Activated CD4-positive, alpha-beta T cell treated with anti-CD3 and anti-CD28 coated beads, Interleukin-2, amount 50 U/mL, for 48 hours (primary cell): ENCODE data around the gene TBC1D4.

Experiments
- DNase-seq, 2 experiments: peaks; one replicate each; pipeline ENCODE4 v3.0.0-alpha.2; 2020

Gene TBC1D4

DNA sequence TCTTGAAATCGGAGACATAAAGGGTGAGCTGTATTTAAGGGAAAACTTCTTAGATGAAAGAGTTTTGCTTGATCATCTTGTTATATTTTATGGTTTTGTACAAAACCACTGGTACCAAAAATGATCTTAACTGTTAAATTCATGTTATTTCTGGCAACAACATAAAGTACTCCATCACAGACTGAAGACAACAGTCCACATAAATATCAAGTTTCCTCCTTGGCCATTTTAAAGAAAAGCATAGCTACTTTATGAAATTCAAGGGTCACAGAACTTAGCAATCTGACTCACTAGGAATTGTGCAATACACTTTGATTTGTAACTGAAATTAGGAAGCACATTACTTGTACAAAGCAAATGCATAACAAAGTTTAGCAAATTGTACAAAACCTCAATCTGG, 66.3 kb downstream of the TBC1D4 start:
- no peak for DNase-seq

DNA sequence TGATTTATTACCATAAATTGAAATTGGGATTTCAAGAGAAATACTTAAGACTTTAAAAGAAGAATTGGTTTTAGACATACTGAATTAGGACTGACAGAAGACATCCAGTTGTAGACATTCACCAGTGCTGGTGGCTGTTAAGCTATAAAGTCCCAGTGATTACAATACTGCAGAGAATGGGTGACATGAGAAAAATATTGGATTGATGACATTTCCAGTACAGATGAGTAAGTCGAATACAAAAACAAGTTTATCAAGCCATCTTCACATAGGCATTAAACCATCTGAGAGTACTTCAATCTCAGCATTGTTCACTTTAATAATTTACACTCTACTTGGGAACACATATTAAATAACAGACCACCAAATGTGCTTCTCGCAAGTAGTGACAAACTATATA, 66.8 kb downstream of the TBC1D4 start:
- DNase-seq = no peak

DNA sequence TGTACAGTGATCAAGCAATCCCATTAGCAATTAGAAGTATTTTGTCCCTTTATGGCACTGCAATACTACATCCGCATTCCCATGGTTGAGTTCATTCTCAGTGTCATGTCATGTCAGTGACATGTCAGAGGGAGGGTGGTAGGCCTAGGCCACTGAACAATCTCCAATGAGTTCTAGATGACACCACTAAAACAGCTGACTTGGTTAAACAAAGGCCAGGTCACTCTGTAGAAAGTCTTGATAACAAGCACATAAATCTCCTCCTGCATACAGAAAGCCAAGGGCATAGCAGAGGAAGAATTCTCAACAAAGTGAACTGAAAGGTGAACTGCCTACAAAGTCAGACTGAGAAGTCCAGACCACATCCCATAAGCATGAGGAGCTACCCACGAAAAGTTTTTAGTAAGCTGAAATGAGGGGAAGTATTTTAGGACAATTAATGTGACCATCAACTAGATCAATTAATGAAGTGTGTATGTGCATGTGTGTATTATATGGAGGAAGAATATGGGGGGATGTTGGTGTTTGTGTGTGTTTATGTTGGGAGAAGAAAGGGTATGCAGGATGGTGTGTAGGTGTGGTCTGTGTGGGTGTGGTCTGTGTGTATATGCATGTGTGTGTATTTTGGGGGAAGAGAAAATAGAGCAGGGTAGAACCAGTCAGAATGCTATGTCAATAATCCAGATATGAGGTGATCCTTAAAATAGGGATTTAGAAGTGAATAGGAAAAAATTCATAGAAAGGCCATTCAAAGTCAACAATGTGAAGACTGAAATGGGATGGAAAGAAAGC, 67.7 kb downstream of the TBC1D4 start:
- DNase-seq = no peak

DNA sequence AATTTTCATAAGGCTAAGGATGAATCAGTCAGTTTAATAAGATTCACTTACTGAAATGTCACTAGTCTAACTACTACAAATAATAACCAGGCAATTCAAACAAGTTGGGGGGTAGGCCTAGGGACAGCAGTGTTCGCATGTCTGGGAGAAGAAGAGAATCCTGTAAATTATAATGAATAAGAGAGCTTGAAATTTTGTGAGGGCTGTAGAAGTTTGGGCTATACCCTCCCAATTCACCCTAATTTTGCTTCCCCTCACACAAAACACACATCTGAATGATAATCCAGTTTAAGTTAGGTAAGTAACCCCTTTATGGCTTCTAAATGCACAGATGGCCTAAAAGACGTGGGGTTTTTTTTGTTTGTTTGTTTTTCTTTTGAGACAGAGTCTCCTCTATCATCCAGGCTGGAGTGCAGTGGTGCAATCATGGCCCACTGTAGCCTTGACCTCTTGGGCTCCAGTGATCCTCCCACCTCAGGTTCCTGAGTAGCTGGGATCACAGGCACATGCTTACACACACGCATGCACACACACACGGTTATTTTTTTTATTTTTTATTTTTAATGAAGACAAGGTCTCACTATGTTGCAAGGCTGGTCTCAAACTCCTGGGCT, 69.9 kb downstream of the TBC1D4 start:
- no peak for DNase-seq

DNA sequence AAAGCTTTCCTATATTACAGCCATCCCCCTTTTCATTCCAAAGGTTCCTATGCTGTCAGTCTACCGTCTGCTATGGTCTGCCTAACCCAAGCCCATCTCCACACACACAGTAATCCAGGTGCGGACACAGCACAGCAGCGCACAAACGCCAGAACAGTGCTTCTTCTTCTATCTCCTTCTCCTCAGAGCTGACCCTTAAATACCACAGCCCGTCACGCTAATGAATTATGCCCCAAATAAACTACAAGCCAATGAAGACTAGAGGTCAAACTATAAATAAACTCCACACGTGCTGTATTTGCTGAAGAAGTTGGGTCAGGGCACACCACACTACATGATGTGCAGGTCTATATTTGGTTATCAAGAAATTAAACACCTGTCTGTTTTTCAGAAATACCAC, 71.8 kb downstream of the TBC1D4 start:
- no peak for DNase-seq

DNA sequence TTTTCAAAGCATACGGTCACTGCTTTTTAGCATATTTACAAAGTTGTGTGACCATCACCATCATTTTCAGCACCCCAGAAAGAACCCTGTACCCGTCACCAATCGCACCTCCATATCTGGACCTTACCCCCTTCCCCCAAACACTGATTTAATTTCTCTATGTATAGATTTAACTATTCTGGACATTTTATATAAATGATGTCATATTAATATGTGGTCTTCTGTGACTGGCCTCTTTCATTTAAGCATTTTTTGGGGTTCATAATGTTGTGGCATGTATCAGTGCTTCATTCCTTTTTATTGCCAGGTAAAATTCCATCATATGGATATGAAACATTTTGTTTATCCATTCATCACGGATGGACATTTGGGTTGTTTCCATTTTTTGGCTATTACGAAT, 74.0 kb downstream of the TBC1D4 start:
- DNase-seq = no peak

DNA sequence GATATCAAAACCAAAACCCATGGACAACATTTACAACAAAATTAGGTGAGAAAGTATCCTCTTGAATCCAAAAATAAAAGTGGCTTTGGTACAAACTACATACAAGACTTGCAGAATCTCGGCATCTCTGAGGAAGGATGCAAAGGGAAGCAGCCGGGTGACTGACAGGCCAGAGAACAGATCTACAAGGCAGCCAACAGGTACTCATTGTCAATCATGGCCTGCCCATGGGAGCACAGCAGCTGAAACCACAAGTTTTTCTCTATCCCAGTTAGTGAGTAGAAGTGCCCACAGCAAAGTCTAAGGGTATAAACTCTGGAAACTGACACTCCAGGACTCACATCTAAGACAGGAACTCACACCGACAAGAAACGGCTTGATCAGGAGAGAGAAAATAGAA, 74.5 kb downstream of the TBC1D4 start:
- no peak for DNase-seq

DNA sequence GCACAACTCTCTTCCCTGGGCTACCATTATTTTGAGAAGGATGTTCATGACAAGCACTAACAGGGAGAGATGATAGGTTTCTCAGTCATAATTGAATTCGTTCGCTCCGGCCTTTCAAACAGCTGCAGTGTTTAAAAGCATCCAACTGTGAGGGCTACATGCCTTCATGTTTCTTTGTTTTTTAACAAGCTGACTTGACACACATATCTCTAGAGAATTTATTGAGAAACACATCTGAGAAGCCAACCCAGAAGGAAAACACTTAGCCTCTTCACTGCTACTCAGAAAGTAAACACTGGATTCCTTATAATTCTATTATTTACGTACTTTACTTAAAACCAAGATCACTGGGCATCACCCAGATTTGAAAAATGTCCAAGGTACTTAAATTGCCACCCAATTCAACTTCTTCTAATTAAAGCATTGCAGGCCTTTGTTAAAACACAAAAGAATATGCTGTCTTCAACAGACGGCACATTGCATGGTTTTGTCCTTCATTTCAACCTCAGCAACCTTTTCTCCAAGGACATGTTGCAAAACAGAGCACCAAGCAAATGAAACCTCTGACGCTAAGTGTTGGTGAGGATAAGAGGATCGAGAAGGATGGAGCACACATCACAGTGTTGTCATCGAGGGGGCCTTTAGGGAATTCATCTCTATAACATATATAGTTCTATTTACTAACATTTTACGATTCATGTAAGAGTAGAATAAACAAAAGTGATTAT, 75.8 kb downstream of the TBC1D4 start:
- DNase-seq = no peak

DNA sequence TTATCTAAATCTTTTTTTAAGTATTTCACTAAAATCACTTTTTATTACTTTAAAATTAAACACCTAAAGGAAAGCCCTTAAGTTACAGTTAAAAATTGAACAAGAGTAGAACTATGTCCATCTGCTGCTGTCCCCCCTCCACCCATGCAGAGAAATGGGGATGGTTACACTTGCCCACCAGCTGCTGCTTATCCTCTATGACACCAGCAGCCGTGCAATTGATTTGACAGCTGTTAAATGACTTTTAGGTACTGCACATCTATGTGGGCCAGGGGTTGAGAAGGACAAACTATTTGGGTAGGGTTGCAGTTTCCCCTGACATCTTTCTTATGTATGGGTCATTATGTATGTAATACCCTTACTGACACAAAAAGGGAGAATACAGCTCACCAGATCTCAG, 77.2 kb downstream of the TBC1D4 start:
- no peak for DNase-seq

DNA sequence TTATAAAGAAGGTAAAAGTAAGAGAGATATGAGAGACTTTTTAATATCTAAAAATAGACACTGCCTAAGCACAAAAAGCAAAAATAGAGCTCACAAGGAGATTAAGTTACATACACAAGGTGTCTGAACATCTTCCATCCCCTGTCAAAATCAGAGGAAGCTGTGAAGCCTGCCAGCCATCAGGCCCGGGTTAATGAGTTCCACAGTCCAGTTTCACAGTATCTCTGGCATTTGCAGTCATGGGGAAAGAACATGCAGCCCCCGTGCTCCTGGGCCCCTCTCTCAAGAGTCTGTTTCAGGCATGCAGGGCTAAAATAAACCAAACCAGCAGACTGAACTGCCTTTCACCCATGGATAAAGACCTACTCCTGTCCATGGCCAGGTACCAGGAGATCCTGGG, 79.2 kb downstream of the TBC1D4 start:
- no peak for DNase-seq

DNA sequence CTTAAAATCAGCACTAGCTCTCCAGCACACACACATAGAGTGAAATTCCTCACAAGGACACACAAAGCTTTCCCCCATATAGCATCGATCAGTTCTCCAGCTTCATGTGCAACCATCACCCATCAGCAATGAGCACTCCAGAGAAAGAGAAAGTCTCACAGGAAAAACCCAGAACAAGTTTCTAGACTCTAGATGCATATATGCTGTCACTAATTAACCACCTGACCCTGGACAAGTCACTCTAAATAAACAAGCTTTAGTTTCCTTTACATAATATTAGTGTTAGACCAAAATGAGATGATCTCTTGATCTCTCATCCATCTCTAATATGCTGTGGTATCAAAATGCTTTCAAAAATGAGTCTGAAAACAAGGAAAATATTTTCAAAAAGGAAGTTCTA, 81.2 kb downstream of the TBC1D4 start:
- no peak for DNase-seq

DNA sequence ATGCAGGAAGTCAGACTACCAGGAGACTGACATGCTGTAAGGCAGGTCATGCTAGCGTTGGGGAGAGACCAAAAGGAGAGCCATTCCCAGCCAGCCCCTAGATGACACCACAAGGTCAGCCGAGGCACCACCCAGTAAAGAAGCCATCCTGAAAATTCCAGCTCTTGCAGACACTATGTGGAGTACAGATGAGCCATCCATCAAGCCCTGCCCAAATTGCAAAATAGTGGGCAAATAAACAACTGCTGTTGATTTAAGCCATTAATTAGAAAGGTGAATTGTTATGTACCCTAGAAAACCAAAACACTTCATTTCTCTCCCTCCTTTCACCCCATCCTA, 82.1 kb downstream of the TBC1D4 start:
- no peak for DNase-seq

DNA sequence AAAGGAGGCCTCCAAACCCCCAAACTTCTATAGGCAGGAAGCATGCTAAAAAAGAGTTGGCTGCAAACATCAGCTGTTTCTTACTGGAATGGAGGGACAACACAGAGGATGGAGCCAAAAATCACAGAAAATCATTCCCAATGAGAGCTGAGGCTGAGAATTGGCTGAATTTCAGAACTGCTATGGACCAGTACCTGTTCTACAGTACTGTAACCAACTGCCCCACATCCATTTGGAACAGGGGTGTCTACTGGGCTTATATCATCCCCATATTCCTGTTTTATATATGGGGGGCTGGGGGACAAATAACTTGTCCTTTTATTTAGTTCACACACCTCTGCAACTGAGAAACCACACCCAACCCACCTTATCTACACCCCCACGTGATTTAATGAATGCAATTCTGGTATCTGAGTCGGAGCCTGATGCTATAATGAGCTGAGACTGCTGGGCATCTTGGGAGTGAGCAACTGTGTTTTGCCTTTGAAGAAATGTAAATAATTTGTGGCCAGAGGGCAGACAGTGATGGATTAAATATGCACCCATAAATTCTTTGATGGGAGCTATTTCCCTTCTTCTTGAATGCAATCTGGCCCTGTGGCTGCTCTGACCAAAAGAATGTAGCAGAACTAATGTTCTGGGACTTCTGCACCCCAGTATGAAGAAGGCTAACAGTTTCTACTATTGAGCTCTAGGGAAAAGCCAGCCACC, 82.6 kb downstream of the TBC1D4 start:
- no peak for DNase-seq

DNA sequence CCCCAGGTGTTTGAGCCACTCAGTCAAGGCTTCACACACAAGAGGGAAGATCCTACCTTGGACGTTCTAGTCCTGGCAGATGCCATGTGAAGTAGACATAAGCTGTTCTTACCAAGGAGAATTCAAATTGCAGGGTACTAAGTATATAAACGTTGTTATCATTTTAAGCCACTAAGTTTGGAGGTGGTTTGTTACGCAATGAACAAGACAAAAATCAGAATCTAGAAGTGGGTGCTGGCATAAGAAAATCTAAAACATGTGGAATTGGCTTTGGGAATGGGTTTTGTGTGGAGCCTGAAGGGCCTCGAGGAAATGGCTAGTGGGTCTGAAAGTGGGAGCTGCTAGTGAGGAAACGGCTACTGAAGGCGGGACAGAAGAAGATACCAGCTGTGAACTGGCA, 83.9 kb downstream of the TBC1D4 start:
- DNase-seq = no peak

DNA sequence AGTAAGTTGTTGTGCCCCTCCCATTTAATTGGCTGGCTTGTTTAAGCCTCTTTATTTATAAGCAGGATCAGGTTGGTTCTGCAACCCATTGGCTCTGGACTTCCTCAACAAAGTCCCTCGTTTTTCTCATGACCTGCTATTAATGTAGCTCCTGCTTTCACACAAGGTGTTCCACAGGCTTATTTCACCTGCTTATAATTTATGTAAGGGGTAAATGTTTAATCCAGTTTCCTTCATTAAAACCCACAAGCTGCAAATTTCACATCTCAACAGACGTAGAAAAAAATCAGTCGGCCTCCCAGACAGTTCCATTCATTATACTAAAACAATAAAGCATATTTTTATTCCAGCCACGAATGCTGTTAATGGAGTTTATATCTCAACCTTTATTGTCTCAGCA, 86.1 kb downstream of the TBC1D4 start:
- no peak for DNase-seq

DNA sequence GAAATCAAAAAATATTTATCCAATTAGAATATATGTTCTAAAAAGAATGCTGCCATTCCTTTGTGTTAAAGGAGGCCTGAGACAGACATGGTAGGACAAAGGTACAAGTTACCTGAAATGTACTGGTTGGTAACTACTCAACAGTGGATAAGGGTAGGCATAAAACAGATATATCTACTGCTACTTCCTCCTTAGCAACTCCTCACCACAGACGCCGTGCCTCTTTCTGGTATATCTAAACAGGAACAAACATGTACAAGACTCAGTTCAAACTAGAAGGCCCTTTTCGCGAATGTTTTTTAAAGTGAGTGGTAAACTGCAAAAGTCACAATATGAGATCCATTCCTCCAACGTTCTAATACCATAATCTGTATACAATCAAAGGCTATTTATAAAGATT, 86.9 kb downstream of the TBC1D4 start:
- no peak for DNase-seq

DNA sequence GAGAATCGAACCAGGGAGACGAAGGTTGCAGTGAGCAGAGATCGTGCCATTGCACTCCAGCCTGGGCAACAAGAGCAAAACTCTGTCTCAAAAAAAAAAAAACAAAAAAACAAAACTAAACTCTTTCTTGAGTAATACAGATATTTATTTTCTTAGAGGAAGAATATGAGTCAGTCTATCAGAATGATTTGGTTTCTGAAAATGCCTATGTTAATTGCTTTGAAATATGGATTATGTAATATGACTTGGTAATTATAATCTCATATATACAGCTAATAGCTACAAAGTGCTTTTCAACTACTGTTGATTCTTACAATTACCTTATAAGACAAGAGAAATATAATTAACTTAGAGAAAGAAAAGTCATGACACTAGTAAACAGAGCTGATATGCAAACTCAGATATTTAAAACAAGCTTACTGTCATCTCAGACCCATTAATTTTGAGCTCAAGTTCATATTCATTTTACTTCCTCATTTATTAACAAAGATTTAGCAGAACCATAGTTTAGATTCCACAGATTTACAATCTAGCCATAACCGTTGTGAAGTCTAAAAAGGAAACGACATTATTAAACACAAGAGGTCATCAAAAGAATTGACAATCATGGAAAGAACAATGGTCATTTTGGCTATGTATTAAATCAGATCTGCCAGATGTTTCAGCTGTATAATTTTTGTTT, 88.0 kb downstream of the TBC1D4 start:
- no peak for DNase-seq

DNA sequence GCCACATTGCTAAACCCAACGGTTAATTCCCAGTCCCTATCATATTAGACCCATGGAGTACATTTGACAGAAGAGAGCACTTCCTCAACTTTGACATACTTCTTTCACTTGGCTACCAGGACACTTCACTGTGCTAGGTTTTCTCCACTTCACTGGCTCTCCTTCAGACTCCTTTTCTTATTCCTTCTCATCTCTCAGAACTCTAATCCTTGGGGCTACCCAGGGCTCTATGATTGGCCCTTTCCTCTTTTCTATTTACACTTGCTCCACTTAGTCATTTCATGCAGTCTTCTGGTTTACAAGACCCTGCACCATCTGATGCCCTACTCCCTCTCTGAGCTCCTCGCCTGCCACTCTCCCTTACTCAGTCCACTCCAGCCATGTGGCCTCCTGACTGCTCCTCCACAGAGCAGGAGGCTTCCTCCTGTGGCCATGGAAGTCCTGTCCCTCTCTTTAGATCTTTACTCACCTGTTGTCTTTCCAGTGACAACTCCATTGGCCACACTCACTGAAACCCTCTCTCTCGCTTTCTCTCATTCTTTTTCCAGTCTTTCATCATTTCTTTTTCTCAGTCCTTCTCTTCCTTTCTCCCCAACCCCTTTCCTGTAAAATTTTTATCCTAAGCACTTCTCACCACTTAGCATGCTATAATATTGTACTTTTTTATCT, 90.4 kb downstream of the TBC1D4 start:
- DNase-seq = no peak

DNA sequence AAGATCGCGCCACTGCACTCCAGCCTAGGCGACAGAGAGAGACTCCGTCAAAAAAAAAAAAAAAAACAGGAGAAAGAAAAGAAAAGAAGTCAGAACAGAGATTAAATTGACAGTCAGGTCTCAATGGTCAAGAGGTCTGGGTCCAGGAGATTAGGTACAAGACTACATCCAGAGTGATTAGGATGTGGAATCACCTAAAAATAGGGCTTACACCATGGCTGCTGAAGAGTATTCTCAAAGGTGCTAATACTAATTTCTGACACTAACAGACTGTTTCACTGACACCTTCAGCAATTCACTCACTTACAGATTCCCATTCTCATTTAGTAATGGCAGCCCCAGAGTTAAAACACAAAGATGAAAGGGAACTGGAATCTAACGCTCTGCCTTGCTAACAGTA, 91.7 kb downstream of the TBC1D4 start:
- DNase-seq = no peak

DNA sequence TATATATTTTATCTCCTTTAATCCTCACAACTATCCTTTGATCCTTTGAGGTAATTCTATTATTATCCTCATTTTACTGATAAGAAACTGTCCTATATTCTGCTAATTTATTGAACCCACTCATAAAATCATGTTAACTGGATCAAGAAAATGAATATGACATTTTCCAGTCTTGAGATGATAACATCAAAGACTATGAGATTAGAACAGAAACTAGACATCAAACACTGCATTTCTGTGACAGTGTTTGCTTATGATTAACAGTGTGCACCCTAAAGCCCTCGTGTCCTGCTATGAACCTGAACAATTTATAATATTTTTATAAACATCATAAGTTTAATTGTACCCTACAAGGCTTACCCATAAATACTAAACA, 96.3 kb downstream of the TBC1D4 start:
- DNase-seq = no peak

DNA sequence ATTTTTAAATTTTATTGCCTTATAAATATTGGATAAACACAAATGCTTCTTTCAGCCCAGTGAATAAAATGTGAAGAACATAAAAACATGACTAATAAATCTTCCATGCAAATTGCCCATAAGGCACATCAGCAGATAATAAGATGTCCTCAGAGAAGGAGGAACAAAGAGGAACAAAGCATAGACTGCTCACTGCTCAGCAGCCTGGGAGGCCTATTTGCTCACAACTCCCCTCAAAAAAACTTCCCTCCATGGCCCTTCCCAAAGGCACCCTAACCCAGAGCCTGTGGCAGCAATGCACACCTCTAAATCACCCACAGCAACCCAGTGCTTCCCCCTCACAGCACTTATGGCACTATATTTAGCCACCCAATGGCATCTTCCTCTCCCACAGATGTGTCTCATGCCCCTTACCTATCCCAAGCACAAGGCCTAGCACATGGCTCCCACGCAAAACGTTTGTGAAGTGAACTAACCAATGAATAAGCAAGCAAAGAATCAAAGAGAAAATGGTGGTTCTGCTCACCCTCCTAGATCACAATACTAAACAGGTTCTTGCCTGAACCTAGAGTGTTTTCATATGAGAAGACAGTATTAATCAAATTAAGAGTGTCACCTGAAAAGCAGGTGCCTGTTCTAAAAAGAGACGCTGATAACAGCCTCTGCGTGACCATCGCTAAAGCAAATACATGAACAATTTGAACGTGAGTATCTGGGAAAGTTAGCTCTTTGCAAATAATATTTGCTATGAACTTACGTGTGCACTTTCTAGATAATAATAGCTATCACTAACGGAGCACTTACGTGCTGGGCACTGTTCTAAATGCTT, 96.9 kb downstream of the TBC1D4 start:
- DNase-seq = no peak
